GM21528 (cell line): ENCODE measurements around the gene DGLUCY.
"Not testable (repeated sequence)": the region's sequence is repeated elsewhere in the genome, so short reads cannot be mapped to it uniquely, and the experiment has no call there.

ENCODE experiments used
- ATAC-seq: cut with Tn5 transposase; IDR thresholded peaks from one replicate; pipeline ENCODE4 v1.9.1; 2021; ENCODE audit warnings: mild to moderate bottlenecking, moderate library complexity; ENCODE audit not compliant: unreplicated experiment, low FRiP score

DGLUCY gene

DNA sequence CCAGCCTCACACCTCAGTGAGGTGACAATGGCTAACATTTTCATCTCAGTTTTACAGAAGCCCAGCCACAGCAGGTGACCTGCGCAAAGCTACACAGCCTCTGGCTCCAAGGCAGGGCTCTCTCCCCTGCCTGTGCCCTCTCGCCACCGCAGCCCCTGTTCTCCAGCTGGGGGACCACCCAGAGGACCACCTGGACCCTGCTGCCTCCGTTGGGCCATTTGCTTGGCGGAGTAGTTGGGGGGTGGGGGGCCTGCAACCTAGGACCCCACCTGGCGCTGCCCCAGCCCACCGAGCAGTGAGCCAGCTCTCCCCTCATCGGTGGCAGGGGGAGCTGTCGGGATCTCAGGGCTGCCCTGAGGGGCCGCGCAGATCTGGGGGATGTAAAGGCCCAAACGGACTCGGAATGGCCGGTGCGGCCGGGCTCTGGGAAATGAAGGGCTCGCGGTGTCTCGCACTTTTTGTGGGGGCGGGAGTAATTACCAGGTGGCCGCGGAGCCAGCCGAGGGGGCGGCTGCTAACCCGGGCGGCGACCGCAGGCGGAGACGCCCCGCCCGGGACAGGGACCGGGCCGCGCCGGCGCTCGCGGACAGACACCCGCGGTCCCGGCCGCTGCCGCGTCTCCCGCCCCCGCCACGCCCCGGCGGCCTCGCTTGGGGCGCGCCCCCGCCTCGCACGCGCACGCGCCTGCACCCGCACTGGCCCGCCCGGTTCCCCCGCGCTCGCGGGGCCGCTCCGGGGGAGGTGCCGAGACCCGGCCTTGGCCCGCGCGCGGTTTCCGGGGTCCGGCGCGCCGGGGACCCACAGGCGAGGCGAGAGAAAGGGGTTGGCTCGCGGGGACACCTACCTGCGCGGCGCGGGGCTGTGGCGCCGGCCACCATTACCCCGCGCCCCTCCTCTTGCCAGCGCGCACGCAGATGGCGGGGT, 139.3 kb downstream of the DGLUCY start:
- ATAC-seq: no peak

DNA sequence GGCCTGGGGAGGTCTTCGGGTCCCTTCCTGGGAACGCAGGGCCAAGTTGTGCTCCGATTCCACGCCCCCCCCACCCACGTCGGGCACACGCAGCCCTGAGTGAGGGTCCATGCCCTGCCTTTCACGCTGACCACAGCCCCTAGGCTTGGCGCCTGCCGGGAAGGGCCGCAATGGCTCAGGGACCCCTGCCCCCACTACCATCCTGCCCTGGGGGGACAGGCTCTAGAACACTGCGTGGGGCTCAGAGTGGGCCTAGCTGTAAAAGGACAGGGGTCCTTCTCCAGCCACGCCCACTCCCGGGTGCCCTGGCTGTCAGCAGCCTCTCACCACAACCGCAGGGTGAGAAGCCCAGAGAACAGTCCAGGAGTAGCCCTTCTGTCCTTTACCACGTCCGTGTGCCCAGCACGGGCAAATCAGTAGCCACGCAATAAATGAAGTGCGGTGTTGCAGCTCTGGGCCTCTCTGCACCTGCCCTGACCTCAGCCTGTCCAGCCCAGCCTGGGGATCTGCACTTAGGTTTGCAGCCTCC, 140.0 kb downstream of the DGLUCY start:
- ATAC-seq: no peak

GRCh38 chr14:91254461-91254860, 140.6 kb downstream of the DGLUCY start:
- no peak for ATAC-seq

DNA sequence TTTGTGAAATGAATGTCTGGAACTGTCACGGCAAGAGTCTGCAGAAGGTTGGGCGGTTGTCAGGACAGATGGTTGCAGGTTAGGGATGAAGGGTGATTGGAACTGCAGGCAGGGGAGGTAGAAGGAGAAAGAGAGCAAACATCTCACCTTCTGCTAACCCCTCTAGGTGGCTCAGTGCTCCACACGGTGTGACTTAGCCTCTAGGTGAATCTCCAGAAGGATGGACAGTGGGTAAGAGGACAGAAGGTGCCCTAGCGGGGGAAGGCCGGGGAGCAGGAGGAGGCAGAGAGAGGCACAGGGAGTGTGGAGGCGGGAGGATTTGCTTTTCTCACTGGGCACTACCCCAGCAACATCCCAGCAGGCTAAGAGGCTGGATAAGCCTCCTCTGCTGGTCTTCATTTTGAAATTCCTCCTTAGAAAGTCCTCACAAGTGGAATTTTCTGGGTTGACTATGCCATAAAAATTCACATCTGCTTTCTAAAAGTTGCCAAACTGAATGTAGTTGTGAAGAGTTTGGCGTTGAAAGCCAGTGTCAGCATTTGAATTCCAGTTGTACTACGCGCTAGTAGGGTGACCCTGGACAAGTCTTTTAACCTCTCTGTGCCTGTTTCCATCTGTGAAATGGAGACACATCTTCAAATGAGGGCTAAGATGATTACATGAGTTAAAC, 141.3 kb downstream of the DGLUCY start:
- no peak for ATAC-seq

- no peak for ATAC-seq
These were observed 142.8 kb downstream of the DGLUCY start for GRCh38 chr14:91256661-91257060.

- no peak for ATAC-seq
These were observed 143.6 kb downstream of the DGLUCY start for GRCh38 chr14:91257328-91258010.

GRCh38 chr14:91258011-91258618, 144.2 kb downstream of the DGLUCY start:
- ATAC-seq: no peak

DNA sequence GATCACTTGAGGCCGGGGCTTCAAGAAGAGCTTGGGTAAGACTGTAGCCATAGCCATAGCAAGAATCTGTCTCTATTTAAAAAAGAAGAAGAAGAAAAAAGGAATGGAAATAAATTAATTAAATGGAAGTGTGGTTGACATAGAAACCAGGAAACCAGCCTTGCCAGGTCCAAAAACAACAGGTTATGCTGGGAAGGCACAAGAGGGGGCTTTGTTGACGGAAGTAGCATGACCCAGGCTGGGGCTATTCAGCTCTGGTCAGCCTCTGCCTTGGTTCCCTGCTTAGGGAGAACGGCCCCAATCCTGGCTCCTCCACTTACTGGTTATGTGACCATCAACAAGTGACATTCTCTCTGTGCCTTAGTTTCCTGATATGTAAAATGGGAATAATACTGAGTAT, 145.0 kb downstream of the DGLUCY start:
- ATAC-seq: no peak

- no peak for ATAC-seq
These were observed 147.2 kb downstream of the DGLUCY start for GRCh38 chr14:91261115-91261514.

DNA sequence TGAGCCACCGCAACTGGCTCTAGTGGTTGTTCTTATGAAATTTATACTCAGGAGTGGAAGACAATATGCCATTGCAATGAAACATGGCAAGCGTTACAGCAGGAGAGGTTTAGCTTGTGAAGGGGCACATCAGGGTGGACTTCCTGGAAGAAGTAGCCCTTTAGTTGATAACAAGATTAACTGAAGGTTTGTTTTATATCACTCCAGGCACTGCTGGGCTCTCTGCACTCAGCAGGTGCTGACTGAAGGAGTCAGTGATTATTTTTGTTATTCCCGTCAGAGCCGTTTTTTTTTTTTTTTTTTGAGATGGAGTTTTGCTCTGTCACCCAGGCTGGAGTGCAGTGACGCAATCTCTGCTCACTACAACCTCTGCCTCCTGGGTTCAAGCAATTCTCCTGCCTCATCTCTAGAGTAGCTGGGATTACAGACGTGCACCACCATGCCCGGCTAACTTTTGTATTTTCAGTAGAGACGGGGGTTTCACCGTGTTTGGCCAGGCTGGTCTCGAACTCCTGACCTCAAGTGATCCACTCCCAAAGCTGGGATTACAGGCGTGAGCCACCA, 148.2 kb downstream of the DGLUCY start:
- ATAC-seq: no peak

GRCh38 chr14:91263329-91263728, 149.5 kb downstream of the DGLUCY start:
- no peak for ATAC-seq

- ATAC-seq: no peak
These were observed 150.6 kb downstream of the DGLUCY start for GRCh38 chr14:91264151-91265150.

DNA sequence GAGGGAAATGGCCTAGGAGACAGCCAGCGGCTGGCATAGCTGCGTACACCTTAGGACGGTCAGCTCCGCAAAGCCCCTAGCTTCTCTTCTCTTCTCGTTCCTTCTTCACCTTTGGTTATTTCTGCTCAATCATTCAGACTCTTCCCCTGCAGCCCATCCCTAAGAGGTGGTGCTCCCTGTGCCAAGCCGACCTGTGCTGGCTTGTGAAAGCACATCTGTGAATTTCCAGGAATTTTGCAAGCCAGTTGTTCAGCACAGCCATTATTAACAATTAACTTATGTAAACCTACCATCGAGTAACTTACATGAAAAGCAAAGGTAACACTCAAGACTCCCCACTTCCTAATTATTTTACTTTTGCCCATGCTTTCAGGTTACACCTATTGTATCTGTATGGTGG, 151.5 kb downstream of the DGLUCY start:
- no peak for ATAC-seq

- not testable (repeated sequence) for ATAC-seq
These were observed 152.4 kb downstream of the DGLUCY start for GRCh38 chr14:91266276-91266675.

GRCh38 chr14:91267965-91268437, 154.1 kb downstream of the DGLUCY start:
- no peak for ATAC-seq

DNA sequence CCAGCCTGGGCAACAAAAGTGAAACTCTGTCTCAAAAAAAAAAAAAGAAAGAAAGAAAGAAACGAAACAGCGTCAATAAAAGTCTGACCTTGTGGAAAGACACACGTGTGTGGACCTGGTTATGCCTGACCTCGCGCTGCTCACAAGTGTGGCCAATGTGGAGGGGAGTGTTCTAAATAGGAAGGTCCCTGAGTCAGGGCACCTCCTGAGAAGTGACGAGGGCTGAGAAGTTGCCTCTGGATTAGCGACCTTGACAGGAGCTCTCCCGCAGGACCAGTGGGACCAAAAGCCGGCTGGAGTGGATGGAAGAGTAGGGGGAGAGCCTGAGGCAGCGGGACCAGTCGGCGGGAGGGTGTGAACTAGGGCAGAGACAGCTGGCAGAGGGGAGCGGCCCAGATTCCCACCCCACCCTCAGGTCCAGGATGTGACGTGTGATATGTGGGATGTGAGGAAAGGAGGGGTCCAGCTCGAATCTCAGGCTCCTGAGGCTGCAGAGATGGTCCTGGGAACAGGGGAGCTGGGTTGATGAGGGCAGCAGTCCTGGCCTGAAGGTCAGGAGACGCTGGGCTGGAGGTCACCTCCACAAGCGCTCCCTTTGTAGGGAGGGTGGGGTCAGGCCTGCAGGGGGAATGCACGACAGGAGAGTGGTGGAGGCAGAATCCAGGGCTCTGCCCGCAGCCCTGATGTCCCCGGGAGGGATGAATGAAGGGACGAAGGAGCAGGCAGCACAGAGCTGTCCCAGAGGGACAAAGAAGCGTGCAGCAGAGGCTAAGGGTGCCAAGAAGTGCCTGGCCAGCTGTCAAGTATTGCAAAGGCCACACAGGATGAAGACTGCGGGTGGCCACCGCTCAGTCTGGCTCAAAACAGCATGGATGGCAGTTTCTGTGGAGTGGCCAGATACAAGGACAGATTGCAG, 155.5 kb downstream of the DGLUCY start:
- no peak for ATAC-seq

GRCh38 chr14:91270188-91270587, 156.3 kb downstream of the DGLUCY start:
- ATAC-seq: no peak

DNA sequence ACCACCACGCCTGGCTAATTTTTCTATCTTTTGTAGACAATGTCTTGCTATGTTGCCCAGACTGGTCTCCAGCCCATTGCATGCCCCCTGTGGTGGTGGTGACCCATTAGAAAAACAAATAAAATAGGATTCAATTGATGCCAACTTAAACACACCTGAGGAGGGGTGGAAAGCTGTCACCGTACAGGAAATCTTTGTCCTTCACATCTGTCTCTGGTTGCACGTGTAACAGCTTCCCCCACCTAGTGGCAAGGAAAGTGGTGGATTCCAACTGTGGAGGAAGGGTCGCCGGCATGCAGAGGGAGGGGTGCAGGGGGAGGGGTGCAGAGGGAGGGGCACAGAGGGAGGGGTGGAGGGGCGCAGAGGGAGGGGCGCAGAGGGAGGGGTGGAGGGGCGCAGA, 156.7 kb downstream of the DGLUCY start:
- no peak for ATAC-seq
